ENCODE measurements around the gene MRPS34. TPM values are rescaled to one million over a fixed set of nuclear protein-coding genes. Genes with fewer than 3 reads are reported as not detected.
A peak's percentile ranks its signal among the peaks of the same experiment; 100 is the strongest.

The MRPS34 gene
- total and polyA plus RNA-seq, 2 experiments from 2014 or later, result 116 to 155 TPM

DNA sequence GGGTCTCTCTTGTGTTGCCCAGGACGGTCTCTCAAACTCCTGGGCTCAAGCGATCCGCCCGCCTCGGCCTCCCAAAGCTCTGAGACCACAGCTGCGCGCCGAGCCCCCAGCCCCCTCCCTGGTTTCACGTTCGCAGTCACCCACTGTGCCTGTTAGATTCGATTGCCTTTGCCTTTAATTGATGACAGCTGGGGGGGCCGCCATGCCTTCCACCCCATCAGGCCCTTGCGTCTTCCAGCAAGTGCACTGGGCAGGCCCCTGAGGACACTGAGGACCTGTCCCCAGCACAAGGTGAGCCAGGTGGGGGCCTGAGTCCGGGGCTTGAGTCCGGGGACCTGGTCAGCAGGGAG lies 17.3 kb upstream of the MRPS34 start:
- Histone ChIP-seq H3K9me3 (ENCODE audit: low read depth) (no peaks in the 10 kb centered on the region), H3K4me2 (no peak overlapping the region), H3K4me1 (ENCODE audit: insufficient read depth) (peaks cover 13% of the 10 kb centered on the region), H3K9me2 (replicated peaks; ENCODE audit: insufficient read depth) (no peaks in the 10 kb centered on the region), H3K27ac (no peak overlapping the region), H4K20me1 (ENCODE audit: insufficient read depth, poor library complexity, severe bottlenecking) (peaks cover 5% of the 10 kb centered on the region), H2AFZ (no peak overlapping the region), H3K4me3 (no peak overlapping the region), H3K79me2 (peaks cover 18% of the 10 kb centered on the region), H3K27me3 (no peaks in the 10 kb centered on the region), H3K36me3 (replicated peaks; ENCODE audit: insufficient read depth, low read depth) (no peaks in the 10 kb centered on the region)
- TF ChIP-seq, protein P1, sequence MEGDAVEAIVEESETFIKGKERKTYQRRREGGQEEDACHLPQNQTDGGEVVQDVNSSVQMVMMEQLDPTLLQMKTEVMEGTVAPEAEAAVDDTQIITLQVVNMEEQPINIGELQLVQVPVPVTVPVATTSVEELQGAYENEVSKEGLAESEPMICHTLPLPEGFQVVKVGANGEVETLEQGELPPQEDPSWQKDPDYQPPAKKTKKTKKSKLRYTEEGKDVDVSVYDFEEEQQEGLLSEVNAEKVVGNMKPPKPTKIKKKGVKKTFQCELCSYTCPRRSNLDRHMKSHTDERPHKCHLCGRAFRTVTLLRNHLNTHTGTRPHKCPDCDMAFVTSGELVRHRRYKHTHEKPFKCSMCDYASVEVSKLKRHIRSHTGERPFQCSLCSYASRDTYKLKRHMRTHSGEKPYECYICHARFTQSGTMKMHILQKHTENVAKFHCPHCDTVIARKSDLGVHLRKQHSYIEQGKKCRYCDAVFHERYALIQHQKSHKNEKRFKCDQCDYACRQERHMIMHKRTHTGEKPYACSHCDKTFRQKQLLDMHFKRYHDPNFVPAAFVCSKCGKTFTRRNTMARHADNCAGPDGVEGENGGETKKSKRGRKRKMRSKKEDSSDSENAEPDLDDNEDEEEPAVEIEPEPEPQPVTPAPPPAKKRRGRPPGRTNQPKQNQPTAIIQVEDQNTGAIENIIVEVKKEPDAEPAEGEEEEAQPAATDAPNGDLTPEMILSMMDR (IDR thresholded peaks at IDR 0.05; ENCODE audit: poor library complexity), result no peak
- no peak for TF ChIP-seq EZH2phosphoT487 (IDR thresholded peaks at IDR 0.05; ENCODE audit: low read depth, severe bottlenecking, unreplicated experiment)
- TF ChIP-seq EZH2 (IDR thresholded peaks at IDR 0.05; ENCODE audit: borderline replicate concordance), result no peak
- no peak for DNase-seq (ENCODE audit: low spot score)
- 95% methylated on average over 15 of the region's 15 CpGs for WGBS (ENCODE audit: low lambda C conversion rate, missing lambda C conversion rate)

DNA sequence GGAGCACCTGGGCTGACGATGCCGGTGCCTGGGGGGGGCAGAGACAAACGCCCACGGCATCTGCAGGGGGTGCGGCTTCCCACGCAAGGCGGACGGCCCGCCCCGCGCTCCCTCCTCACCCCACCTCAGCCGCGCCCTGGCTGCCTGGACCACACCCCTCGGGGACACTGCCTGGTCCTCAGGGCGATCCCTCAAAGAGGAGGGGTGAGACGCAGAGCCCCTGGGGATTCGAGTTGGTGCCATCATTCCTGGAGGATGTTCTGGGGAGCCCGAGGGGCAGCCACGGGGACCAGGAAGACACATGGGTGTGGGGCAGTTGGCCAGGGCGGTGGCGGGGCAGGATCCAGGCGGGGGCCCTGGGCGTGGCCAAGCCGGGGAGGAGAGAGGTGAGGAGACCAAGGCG lies 16.7 kb upstream of the MRPS34 start:
- no peak overlapping the region for H3K4me2 ChIP-seq
- H3K9me2 ChIP-seq (replicated peaks; ENCODE audit: insufficient read depth), result no peaks in the 10 kb centered on the region
- no peak overlapping the region for H3K4me3 ChIP-seq
- H3K27me3 ChIP-seq, result no peaks in the 10 kb centered on the region
- peaks cover 5% of the 10 kb centered on the region for H4K20me1 ChIP-seq (ENCODE audit: insufficient read depth, poor library complexity, severe bottlenecking)
- no peaks in the 10 kb centered on the region for H3K36me3 ChIP-seq (replicated peaks; ENCODE audit: insufficient read depth, low read depth)
- H2AFZ ChIP-seq, result no peak overlapping the region
- H3K27ac ChIP-seq, result no peak overlapping the region
- peak; percentile 3 for DNase-seq (ENCODE audit: low spot score)
- peaks cover 7% of the 10 kb centered on the region for H3K4me1 ChIP-seq (ENCODE audit: insufficient read depth)
- peaks cover 24% of the 10 kb centered on the region for H3K79me2 ChIP-seq
- no peaks in the 10 kb centered on the region for H3K9me3 ChIP-seq (ENCODE audit: low read depth)
- WGBS (ENCODE audit: low lambda C conversion rate, missing lambda C conversion rate), result 92% methylated on average over 16 of the region's 25 CpGs
- TF ChIP-seq EZH2phosphoT487 (IDR thresholded peaks at IDR 0.05; ENCODE audit: low read depth, severe bottlenecking, unreplicated experiment) (no peak), EZH2 (IDR thresholded peaks at IDR 0.05; ENCODE audit: borderline replicate concordance) (no peak)
- TF ChIP-seq, protein P1 (IDR thresholded peaks at IDR 0.05; ENCODE audit: poor library complexity), result no peak

DNA sequence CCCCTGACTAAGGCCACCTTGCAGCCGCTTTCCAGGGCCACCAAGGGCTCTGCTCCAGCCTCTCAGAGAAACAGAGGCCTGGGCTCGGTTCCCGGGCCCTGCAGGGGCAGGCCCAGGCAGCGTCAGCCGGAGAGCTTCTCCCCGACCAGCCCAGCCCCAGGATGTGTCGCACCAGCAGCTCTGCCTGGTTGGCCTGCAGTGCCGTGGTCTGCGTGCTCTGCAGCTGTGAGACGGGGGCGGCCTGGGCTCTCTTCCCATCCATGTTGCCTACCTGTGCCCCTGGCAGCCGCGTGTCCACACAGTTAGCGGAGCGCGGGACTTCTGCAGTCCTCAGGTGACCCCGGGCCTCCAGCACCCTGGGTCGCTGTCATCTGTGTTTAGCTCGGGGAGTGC lies 15.8 kb upstream of the MRPS34 start:
- DNase-seq (ENCODE audit: low spot score), result peak; percentile 4
- Histone ChIP-seq H3K36me3 (replicated peaks; ENCODE audit: insufficient read depth, low read depth) (no peaks in the 10 kb centered on the region), H3K9me2 (replicated peaks; ENCODE audit: insufficient read depth) (no peaks in the 10 kb centered on the region), H3K4me3 (no peak overlapping the region), H2AFZ (no peak overlapping the region), H3K79me2 (peaks cover 33% of the 10 kb centered on the region), H3K9me3 (ENCODE audit: low read depth) (no peaks in the 10 kb centered on the region), H3K4me1 (ENCODE audit: insufficient read depth) (peaks cover 4% of the 10 kb centered on the region), H3K27me3 (no peaks in the 10 kb centered on the region), H3K4me2 (no peak overlapping the region), H3K27ac (no peak overlapping the region), H4K20me1 (ENCODE audit: insufficient read depth, poor library complexity, severe bottlenecking) (peaks cover 5% of the 10 kb centered on the region)
- WGBS (ENCODE audit: low lambda C conversion rate, missing lambda C conversion rate), result 84% methylated on average over 18 of the region's 19 CpGs
- TF ChIP-seq EZH2phosphoT487 (IDR thresholded peaks at IDR 0.05; ENCODE audit: low read depth, severe bottlenecking, unreplicated experiment), result no peak
- TF ChIP-seq, protein P1 (IDR thresholded peaks at IDR 0.05; ENCODE audit: poor library complexity), result no peak
- TF ChIP-seq EZH2 (IDR thresholded peaks at IDR 0.05; ENCODE audit: borderline replicate concordance), result no peak

All from hepatocyte (in vitro differentiated cells).